ENCODE results near the gene MSI2.

Gene MSI2

GRCh38 chr17:57501016-57501415, 244.7 kb downstream of the MSI2 start:
- TF ChIP-seq EZH2 (IDR thresholded peaks at IDR 0.05; ENCODE audit: borderline replicate concordance, low read length): no peak
- TF ChIP-seq CTCF (IDR thresholded peaks at IDR 0.05; ENCODE audit: low read length): no peak
- Histone ChIP-seq H3K36me3 (ENCODE audit: insufficient read depth, low read length) (no peaks in the 10 kb centered on the region), H3K4me2 (ENCODE audit: low read length) (no peak overlapping the region), H3K4me3 (ENCODE audit: low read depth, low read length, poor library complexity, severe bottlenecking) (no peak overlapping the region), H3K9me2 (ENCODE audit: low read depth, low read length) (no peaks in the 10 kb centered on the region), H3F3A (ENCODE audit: insufficient read depth, low read length) (peaks cover 6% of the 10 kb centered on the region; the same call in 1 of the 2 replicates), H3K4me1 (ENCODE audit: insufficient read depth, low read length, severe bottlenecking) (peaks cover 92% of the 10 kb centered on the region), H3K9ac (ENCODE audit: low read length) (no peak overlapping the region; the same call in 1 of the 2 replicates), H4K20me1 (ENCODE audit: insufficient read depth, low read length) (no peaks in the 10 kb centered on the region), H3K27ac (ENCODE audit: low read depth, low read length, poor library complexity, severe bottlenecking) (peak overlapping the region; percentile 91), H3K27me3 (ENCODE audit: insufficient read depth, low read length) (no peaks in the 10 kb centered on the region), H3K9me3 (ENCODE audit: low read length) (no peaks in the 10 kb centered on the region), H2AFZ (ENCODE audit: low read length) (no peak overlapping the region), H3K79me2 (ENCODE audit: insufficient read depth, low read length) (peaks cover 37% of the 10 kb centered on the region)

GRCh38 chr17:57502022-57502421, 245.7 kb downstream of the MSI2 start:
- Histone ChIP-seq H3K36me3 (ENCODE audit: insufficient read depth, low read length) (no peaks in the 10 kb centered on the region), H4K20me1 (ENCODE audit: insufficient read depth, low read length) (no peaks in the 10 kb centered on the region), H3K79me2 (ENCODE audit: insufficient read depth, low read length) (peaks cover 37% of the 10 kb centered on the region), H3K4me3 (ENCODE audit: low read depth, low read length, poor library complexity, severe bottlenecking) (no peak overlapping the region), H3K4me2 (ENCODE audit: low read length) (no peak overlapping the region), H3K27me3 (ENCODE audit: insufficient read depth, low read length) (no peaks in the 10 kb centered on the region), H3F3A (ENCODE audit: insufficient read depth, low read length) (peaks cover 7% of the 10 kb centered on the region; the same call in 1 of the 2 replicates), H3K27ac (ENCODE audit: low read depth, low read length, poor library complexity, severe bottlenecking) (peak overlapping the region; percentile 91), H3K9me2 (ENCODE audit: low read depth, low read length) (no peaks in the 10 kb centered on the region), H3K4me1 (ENCODE audit: insufficient read depth, low read length, severe bottlenecking) (peaks cover 92% of the 10 kb centered on the region), H3K9ac (ENCODE audit: low read length) (no peak overlapping the region), H3K9me3 (ENCODE audit: low read length) (no peaks in the 10 kb centered on the region), H2AFZ (ENCODE audit: low read length) (no peak overlapping the region)
- TF ChIP-seq EZH2 (IDR thresholded peaks at IDR 0.05; ENCODE audit: borderline replicate concordance, low read length): no peak
- no peak for TF ChIP-seq CTCF (IDR thresholded peaks at IDR 0.05; ENCODE audit: low read length)

- peaks cover 92% of the 10 kb centered on the region for H3K4me1 ChIP-seq (ENCODE audit: insufficient read depth, low read length, severe bottlenecking)
- H3K36me3 ChIP-seq (ENCODE audit: insufficient read depth, low read length): no peaks in the 10 kb centered on the region
- H3K79me2 ChIP-seq (ENCODE audit: insufficient read depth, low read length): peaks cover 40% of the 10 kb centered on the region
- H3K9ac ChIP-seq (ENCODE audit: low read length): no peak overlapping the region
- H3F3A ChIP-seq (ENCODE audit: insufficient read depth, low read length): peaks cover 7% of the 10 kb centered on the region; the same call in 1 of the 2 replicates
- TF ChIP-seq CTCF (IDR thresholded peaks at IDR 0.05; ENCODE audit: low read length) (no peak), EZH2 (IDR thresholded peaks at IDR 0.05; ENCODE audit: borderline replicate concordance, low read length) (no peak)
- H3K4me2 ChIP-seq (ENCODE audit: low read length): no peak overlapping the region
- no peaks in the 10 kb centered on the region for H3K9me3 ChIP-seq (ENCODE audit: low read length)
- H4K20me1 ChIP-seq (ENCODE audit: insufficient read depth, low read length): no peaks in the 10 kb centered on the region
- no peak overlapping the region for H3K4me3 ChIP-seq (ENCODE audit: low read depth, low read length, poor library complexity, severe bottlenecking)
- peak overlapping the region; percentile 43 for H3K27ac ChIP-seq (ENCODE audit: low read depth, low read length, poor library complexity, severe bottlenecking)
- H3K27me3 ChIP-seq (ENCODE audit: insufficient read depth, low read length): no peaks in the 10 kb centered on the region
- no peak overlapping the region for H2AFZ ChIP-seq (ENCODE audit: low read length)
- H3K9me2 ChIP-seq (ENCODE audit: low read depth, low read length): no peaks in the 10 kb centered on the region
These were observed 246.5 kb downstream of the MSI2 start for GRCh38 chr17:57502811-57503241.
